CD4-positive, alpha-beta T cell treated with Interleukin-12 subunit alpha and Interleukin-12 subunit beta, for 1 hour (primary cell): ENCODE measurements around the gene CLEC11A.

Experiments used
- DNase-seq: peaks from one replicate; pipeline ENCODE4 v3.0.0-alpha.2; 2020

The CLEC11A gene

GRCh38 chr19:50705422-50706019 lies 17.6 kb upstream of the CLEC11A start:
- DNase-seq = peak; percentile 22

- DNase-seq = no peak
Observed at GRCh38 chr19:50706387-50706786, 16.8 kb upstream of the CLEC11A start.

- DNase-seq = no peak
Observed at GRCh38 chr19:50708179-50708879, 14.8 kb upstream of the CLEC11A start.

- no peak for DNase-seq
Observed at GRCh38 chr19:50710094-50710493, 13.1 kb upstream of the CLEC11A start.

GRCh38 chr19:50710612-50711011 lies 12.6 kb upstream of the CLEC11A start:
- DNase-seq = no peak

- no peak for DNase-seq
Observed at GRCh38 chr19:50711196-50711595, 12.0 kb upstream of the CLEC11A start.

GRCh38 chr19:50711805-50712204 lies 11.4 kb upstream of the CLEC11A start:
- no peak for DNase-seq

- no peak for DNase-seq
Observed at GRCh38 chr19:50712833-50713232, 10.3 kb upstream of the CLEC11A start.

- peak; percentile 12 for DNase-seq
Observed at GRCh38 chr19:50713556-50714236, 9.5 kb upstream of the CLEC11A start.

- DNase-seq = no peak
Observed at GRCh38 chr19:50716178-50717025, 6.8 kb upstream of the CLEC11A start.

- no peak for DNase-seq
Observed at GRCh38 chr19:50717026-50717723, 6.0 kb upstream of the CLEC11A start.

- DNase-seq = no peak
Observed at GRCh38 chr19:50717891-50718254, 5.3 kb upstream of the CLEC11A start.

GRCh38 chr19:50718255-50719118 lies 4.7 kb upstream of the CLEC11A start:
- DNase-seq = no peak

GRCh38 chr19:50719119-50719435 lies 4.1 kb upstream of the CLEC11A start:
- no peak for DNase-seq

GRCh38 chr19:50719566-50719965 lies 3.6 kb upstream of the CLEC11A start, which contains the start of gene SHANK1:
Gene SHANK1 (minus strand): TSS chr19:50719802. CDS start chr19:50716919, 2,883 bp downstream.
- DNase-seq = no peak

- no peak for DNase-seq
Observed at GRCh38 chr19:50720181-50720920, 2.8 kb upstream of the CLEC11A start.

- DNase-seq = no peak
Observed at GRCh38 chr19:50720921-50721381, 2.2 kb upstream of the CLEC11A start.

- DNase-seq = no peak
Observed at GRCh38 chr19:50721441-50722137, 1.6 kb upstream of the CLEC11A start.

GRCh38 chr19:50722201-50723013 lies 757 bp upstream of the CLEC11A start:
- DNase-seq = no peak
